SK-N-SH treated with all-trans-retinoic acid at 6 μM for 48 hours (cell line): Measurements from ENCODE around the gene FILIP1.

ENCODE experiments used
- ATAC-seq: fragments of 200-7000 bp; cut with Tn5 transposase; 3 replicates; pipeline ENCODE4 v1.9.1; 2020; ENCODE audit warnings: mild to moderate bottlenecking, moderate library complexity
- ARNTL ChIP-seq: fragments of 450-650 bp; formaldehyde crosslinking; IDR thresholded peaks from 2 replicates; pipeline ENCODE4 v1.5.0; 2020; ENCODE audit warnings: low read depth, mild to moderate bottlenecking, moderate library complexity, borderline replicate concordance
- BACH2 ChIP-seq: fragments of 250-450 bp; sonication (Bioruptor Pico); IDR thresholded peaks from 2 replicates; pipeline ENCODE4 v1.9.0; 2021; ENCODE audit warnings: mild to moderate bottlenecking, borderline replicate concordance
- CREB5 ChIP-seq: fragments of 250-450 bp; sonication (Bioruptor Pico); IDR thresholded peaks from 2 replicates; pipeline ENCODE4 v1.5.1; 2020; ENCODE audit warnings: low read depth, mild to moderate bottlenecking, moderate library complexity
- CSDC2 ChIP-seq: fragments of 250-450 bp; sonication (Bioruptor Pico); IDR thresholded peaks from 2 replicates; pipeline ENCODE4 v1.5.0; 2020; ENCODE audit warnings: mild to moderate bottlenecking, moderate library complexity
- CSRNP3 ChIP-seq: fragments of 250-450 bp; sonication (Bioruptor Pico); IDR thresholded peaks from 2 replicates; pipeline ENCODE4 v1.5.1; 2021; ENCODE audit warnings: mild to moderate bottlenecking, moderate library complexity
- ESRRG ChIP-seq: fragments of 250-450 bp; sonication (Bioruptor Pico); IDR thresholded peaks from 2 replicates; pipeline ENCODE4 v1.6.1; 2021; ENCODE audit warnings: mild to moderate bottlenecking
- GLIS3 ChIP-seq: fragments of 250-450 bp; sonication (Bioruptor Pico); IDR thresholded peaks from 2 replicates; pipeline ENCODE4 v1.5.0; 2020; ENCODE audit warnings: mild to moderate bottlenecking, moderate library complexity
- ISL1 ChIP-seq: fragments of 250-450 bp; sonication (Bioruptor Pico); IDR thresholded peaks from 2 replicates; pipeline ENCODE4 v2.1.2; 2022; ENCODE audit warnings: mild to moderate bottlenecking, moderate library complexity
- OSR1 ChIP-seq: fragments of 250-450 bp; sonication (Bioruptor Pico); IDR thresholded peaks from 2 replicates; pipeline ENCODE4 v1.8.0; 2022; ENCODE audit warnings: moderate library complexity, mild to moderate bottlenecking, inconsistent platforms
- PATZ1 ChIP-seq: fragments of 250-450 bp; sonication (Bioruptor Pico); IDR thresholded peaks from 2 replicates; pipeline ENCODE4 v1.8.0; 2020; ENCODE audit warnings: mild to moderate bottlenecking, moderate library complexity, borderline replicate concordance
- POU6F1 ChIP-seq: fragments of 250-450 bp; sonication (Bioruptor Pico); IDR thresholded peaks from 2 replicates; pipeline ENCODE4 v1.8.0; 2021; ENCODE audit warnings: low read depth, mild to moderate bottlenecking, moderate library complexity, borderline replicate concordance
- PPARA ChIP-seq: fragments of 250-450 bp; sonication (Bioruptor Pico); IDR thresholded peaks from 2 replicates; pipeline ENCODE4 v1.5.0; 2020; ENCODE audit warnings: mild to moderate bottlenecking, borderline replicate concordance
- RARB ChIP-seq: fragments of 250-450 bp; sonication (Bioruptor Pico); IDR thresholded peaks from 2 replicates; pipeline ENCODE4 v1.8.0; 2021; ENCODE audit warnings: mild to moderate bottlenecking, moderate library complexity
- SNAI2 ChIP-seq: fragments of 250-450 bp; sonication (Bioruptor Pico); IDR thresholded peaks from 2 replicates; pipeline ENCODE4 v1.5.0; 2020; ENCODE audit warnings: mild to moderate bottlenecking, moderate library complexity
- TCF4 ChIP-seq: fragments of 250-450 bp; sonication (Bioruptor Pico); IDR thresholded peaks from 2 replicates; pipeline ENCODE4 v1.8.0; 2021; ENCODE audit warnings: mild to moderate bottlenecking, moderate library complexity, borderline replicate concordance
- TOX ChIP-seq: fragments of 250-450 bp; sonication (Bioruptor Pico); IDR thresholded peaks from 2 replicates; pipeline ENCODE4 v1.8.0; 2021; ENCODE audit warnings: mild to moderate bottlenecking, moderate library complexity, borderline replicate concordance
- ZC3H10 ChIP-seq: fragments of 250-450 bp; sonication (Bioruptor Pico); IDR thresholded peaks from 2 replicates; pipeline ENCODE4 v1.5.1; 2021; ENCODE audit warnings: mild to moderate bottlenecking, moderate library complexity
- ZFP3 ChIP-seq: fragments of 250-450 bp; sonication (Bioruptor Pico); IDR thresholded peaks from 2 replicates; pipeline ENCODE4 v1.5.0; 2020; ENCODE audit warnings: mild to moderate bottlenecking, moderate library complexity
- ZFP30 ChIP-seq: fragments of 450-650 bp; formaldehyde crosslinking; IDR thresholded peaks from 2 replicates; pipeline ENCODE4 v1.5.0; 2022; ENCODE audit warnings: mild to moderate bottlenecking, moderate library complexity
- ZNF565 ChIP-seq: fragments of 450-650 bp; formaldehyde crosslinking; conservative IDR thresholded peaks from 2 replicates; pipeline ENCODE4 v1.5.0; 2020; ENCODE audit warnings: low read depth, mild to moderate bottlenecking, moderate library complexity
- ZNF70 ChIP-seq: fragments of 450-650 bp; formaldehyde crosslinking; IDR thresholded peaks from 2 replicates; pipeline ENCODE4 v1.5.0; 2020; ENCODE audit warnings: mild to moderate bottlenecking, moderate library complexity
- ZNF8 ChIP-seq: fragments of 450-650 bp; formaldehyde crosslinking; IDR thresholded peaks from 2 replicates; pipeline ENCODE4 v1.5.0; 2020; ENCODE audit warnings: mild to moderate bottlenecking, moderate library complexity
- TF ChIP-seq, protein P1 (sequence below): fragments of 250-450 bp; sonication (Bioruptor Pico); IDR thresholded peaks from 2 replicates; pipeline ENCODE4 v1.5.0; 2020; ENCODE audit warnings: mild to moderate bottlenecking, moderate library complexity

Gene FILIP1

GRCh38 chr6:75421316-75422023 is 72.1 kb downstream of the FILIP1 start:
- no peak for ATAC-seq
- TF ChIP-seq, protein P1, sequence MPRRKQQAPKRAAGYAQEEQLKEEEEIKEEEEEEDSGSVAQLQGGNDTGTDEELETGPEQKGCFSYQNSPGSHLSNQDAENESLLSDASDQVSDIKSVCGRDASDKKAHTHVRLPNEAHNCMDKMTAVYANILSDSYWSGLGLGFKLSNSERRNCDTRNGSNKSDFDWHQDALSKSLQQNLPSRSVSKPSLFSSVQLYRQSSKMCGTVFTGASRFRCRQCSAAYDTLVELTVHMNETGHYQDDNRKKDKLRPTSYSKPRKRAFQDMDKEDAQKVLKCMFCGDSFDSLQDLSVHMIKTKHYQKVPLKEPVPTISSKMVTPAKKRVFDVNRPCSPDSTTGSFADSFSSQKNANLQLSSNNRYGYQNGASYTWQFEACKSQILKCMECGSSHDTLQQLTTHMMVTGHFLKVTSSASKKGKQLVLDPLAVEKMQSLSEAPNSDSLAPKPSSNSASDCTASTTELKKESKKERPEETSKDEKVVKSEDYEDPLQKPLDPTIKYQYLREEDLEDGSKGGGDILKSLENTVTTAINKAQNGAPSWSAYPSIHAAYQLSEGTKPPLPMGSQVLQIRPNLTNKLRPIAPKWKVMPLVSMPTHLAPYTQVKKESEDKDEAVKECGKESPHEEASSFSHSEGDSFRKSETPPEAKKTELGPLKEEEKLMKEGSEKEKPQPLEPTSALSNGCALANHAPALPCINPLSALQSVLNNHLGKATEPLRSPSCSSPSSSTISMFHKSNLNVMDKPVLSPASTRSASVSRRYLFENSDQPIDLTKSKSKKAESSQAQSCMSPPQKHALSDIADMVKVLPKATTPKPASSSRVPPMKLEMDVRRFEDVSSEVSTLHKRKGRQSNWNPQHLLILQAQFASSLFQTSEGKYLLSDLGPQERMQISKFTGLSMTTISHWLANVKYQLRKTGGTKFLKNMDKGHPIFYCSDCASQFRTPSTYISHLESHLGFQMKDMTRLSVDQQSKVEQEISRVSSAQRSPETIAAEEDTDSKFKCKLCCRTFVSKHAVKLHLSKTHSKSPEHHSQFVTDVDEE (CRISPR knock-in tag): no peak
- TF ChIP-seq ZNF565 (CRISPR knock-in tag): no peak
- no peak for TF ChIP-seq SNAI2 (CRISPR knock-in tag)
- TF ChIP-seq ZC3H10: no peak
- no peak for TF ChIP-seq RARB (CRISPR knock-in tag)
- no peak for TF ChIP-seq ZNF8 (CRISPR knock-in tag)
- no peak for TF ChIP-seq GLIS3
- no peak for TF ChIP-seq TOX (CRISPR knock-in tag)
- no peak for TF ChIP-seq ZFP30 (CRISPR knock-in tag)
- no peak for TF ChIP-seq ZNF70 (CRISPR knock-in tag)
- TF ChIP-seq POU6F1 (CRISPR knock-in tag): no peak
- no peak for TF ChIP-seq PPARA
- TF ChIP-seq CSDC2 (CRISPR knock-in tag): no peak
- no peak for TF ChIP-seq ISL1
- no peak for TF ChIP-seq OSR1 (CRISPR knock-in tag)
- TF ChIP-seq BACH2 (CRISPR knock-in tag): no peak
- TF ChIP-seq PATZ1: no peak
- TF ChIP-seq CSRNP3: no peak
- no peak for TF ChIP-seq TCF4 (CRISPR knock-in tag)
- no peak for TF ChIP-seq ARNTL

- no peak for ATAC-seq
Observed at GRCh38 chr6:75419980-75420379, 73.6 kb downstream of the FILIP1 start.

More at GRCh38 chr6:75419980-75420379, 73.6 kb downstream of the FILIP1 start:
- no peak for TF ChIP-seq ZFP30 (CRISPR knock-in tag)
- no peak for TF ChIP-seq PPARA
- TF ChIP-seq CREB5 (CRISPR knock-in tag): no peak
- no peak for TF ChIP-seq SNAI2 (CRISPR knock-in tag)
- no peak for TF ChIP-seq ARNTL
- no peak for TF ChIP-seq ESRRG (CRISPR knock-in tag)
- TF ChIP-seq ZNF8 (CRISPR knock-in tag): no peak
- TF ChIP-seq ZC3H10: no peak
- no peak for TF ChIP-seq PATZ1
- no peak for TF ChIP-seq CSRNP3
- no peak for TF ChIP-seq OSR1 (CRISPR knock-in tag)
- TF ChIP-seq POU6F1 (CRISPR knock-in tag): no peak
- no peak for TF ChIP-seq ZNF565 (CRISPR knock-in tag)
- TF ChIP-seq TOX (CRISPR knock-in tag): no peak
- no peak for TF ChIP-seq ZFP3 (CRISPR knock-in tag)
